GM23248 (cell line): ENCODE results near the gene NAT16. TPM values are rescaled to one million over a fixed set of nuclear protein-coding genes. Genes with fewer than 3 reads are reported as not detected.
"Not testable (repeated sequence)": the region's sequence is repeated elsewhere in the genome, so short reads cannot be mapped to it uniquely, and the experiment has no call there.

Experiments
- DNase-seq: peaks from one replicate; pipeline ENCODE4 v3.0.0-alpha.2; 2015
- H2AFZ ChIP-seq: fragments of 200-600 bp; sonication (generic); 2 replicates; pipeline ENCODE4 v1.6.1; 2016; ENCODE audit warnings: antibody characterized with exemption
- H3F3A ChIP-seq: fragments of 200-600 bp; sonication (generic); 2 replicates; pipeline ENCODE4 v1.6.1; 2016; ENCODE audit warnings: mild to moderate bottlenecking, antibody characterized with exemption, mixed run types; ENCODE audit not compliant: insufficient read depth
- H3K27ac ChIP-seq: fragments of 200-600 bp; sonication (generic); 2 replicates; pipeline ENCODE4 v1.5.1; 2016; ENCODE audit warnings: mild to moderate bottlenecking
- H3K27me3 ChIP-seq: fragments of 200-600 bp; sonication (generic); replicated peaks from 2 replicates; pipeline ENCODE4 v1.6.1; 2016; ENCODE audit warnings: mild to moderate bottlenecking; ENCODE audit not compliant: insufficient read depth
- H3K36me3 ChIP-seq: fragments of 200-600 bp; sonication (generic); 2 replicates; pipeline ENCODE4 v1.6.1; 2016; ENCODE audit warnings: low read depth, mild to moderate bottlenecking
- H3K4me1 ChIP-seq: fragments of 200-600 bp; sonication (generic); 2 replicates; pipeline ENCODE4 v1.6.1; 2016; ENCODE audit warnings: mild to moderate bottlenecking; ENCODE audit not compliant: insufficient read depth
- H3K4me2 ChIP-seq: fragments of 200-600 bp; sonication (generic); one replicate; pipeline ENCODE4 v1.6.1; 2016; ENCODE audit warnings: mild to moderate bottlenecking; ENCODE audit not compliant: unreplicated experiment
- H3K4me3 ChIP-seq: fragments of 200-600 bp; sonication (generic); 2 replicates; pipeline ENCODE4 v1.5.1; 2016; ENCODE audit warnings: mild to moderate bottlenecking
- H3K79me2 ChIP-seq: fragments of 200-600 bp; sonication (generic); 2 replicates; pipeline ENCODE4 v1.6.1; 2016; ENCODE audit warnings: mild to moderate bottlenecking; ENCODE audit not compliant: insufficient read depth
- H3K9ac ChIP-seq: fragments of 200-600 bp; sonication (generic); 2 replicates; pipeline ENCODE4 v1.6.1; 2016; ENCODE audit warnings: mild to moderate bottlenecking
- H3K9me2 ChIP-seq: fragments of 200-600 bp; sonication (generic); 2 replicates; pipeline ENCODE4 v1.6.1; 2016; ENCODE audit warnings: mixed run types, mild to moderate bottlenecking, moderate library complexity; ENCODE audit not compliant: insufficient read depth
- H3K9me3 ChIP-seq: fragments of 200-600 bp; sonication (generic); one replicate; pipeline ENCODE4 v1.6.1; 2017; ENCODE audit warnings: low read depth
- H4K20me1 ChIP-seq: fragments of 200-600 bp; sonication (generic); 2 replicates; pipeline ENCODE4 v1.6.0; 2016; ENCODE audit not compliant: insufficient read depth
- EZH2 ChIP-seq: fragments of 200-600 bp; sonication (generic); IDR thresholded peaks from 2 replicates; pipeline ENCODE4 v1.6.1; 2018; ENCODE audit warnings: antibody characterized with exemption, mild to moderate bottlenecking; ENCODE audit not compliant: insufficient read depth, poor library complexity, severe bottlenecking
- EZH2phosphoT487 ChIP-seq: fragments of 200-600 bp; sonication (generic); IDR thresholded peaks from 2 replicates; pipeline ENCODE4 v1.6.1; 2018; ENCODE audit warnings: antibody characterized with exemption, moderate library complexity, mild to moderate bottlenecking, low read depth; ENCODE audit not compliant: insufficient read depth
- WGBS, 2 experiments: methylation state at CpG; one replicate each; pipeline ENCODE4 v1.1.6; 2015 to 2017; ENCODE audit warnings: low lambda C conversion rate in 2 of 2, low coverage in 1 of 2; ENCODE audit errors: missing lambda C conversion rate in 2 of 2; 5-methylcytosine and 5-hydroxymethylcytosine counted together
- in situ Hi-C: fragments of 300-500 bp; cut with MboI; formaldehyde crosslinking; loops from 2 replicates; pipeline ENCODE4 v1.15.0; 2020
- microRNA-seq: library from miRNA; unstranded; fragments of <30 nt; microRNA quantifications from one replicate; pipeline ENCODE4, GENCODE V29; 2016; ENCODE audit warnings: borderline number of aligned reads
- polyA plus RNA-seq: library from polyadenylated mRNA; unstranded; fragments of >200 nt; fragmentation: Nextera tagmentation; extraction: Ambion mirVana; gene quantifications from 2 replicates; pipeline ENCODE4 v1.2.1, GENCODE V29; 2016
- small RNA-seq: library from RNA; depleted of rRNA; stranded (forward); fragments of <200 nt; gene quantifications from one replicate; pipeline ENCODE3, GENCODE V24; 2014; ENCODE audit warnings: low read depth, low replicate concordance
- total RNA-seq: library from RNA; depleted of rRNA; stranded (reverse); fragments of >200 nt; shearing (Covaris generic); gene quantifications from 2 replicates; pipeline ENCODE4 v1.2.3, GENCODE V29; 2014; rRNA removed

The NAT16 gene
- total and polyA plus RNA-seq, 2 experiments from 2014 or later = not detected

DNA sequence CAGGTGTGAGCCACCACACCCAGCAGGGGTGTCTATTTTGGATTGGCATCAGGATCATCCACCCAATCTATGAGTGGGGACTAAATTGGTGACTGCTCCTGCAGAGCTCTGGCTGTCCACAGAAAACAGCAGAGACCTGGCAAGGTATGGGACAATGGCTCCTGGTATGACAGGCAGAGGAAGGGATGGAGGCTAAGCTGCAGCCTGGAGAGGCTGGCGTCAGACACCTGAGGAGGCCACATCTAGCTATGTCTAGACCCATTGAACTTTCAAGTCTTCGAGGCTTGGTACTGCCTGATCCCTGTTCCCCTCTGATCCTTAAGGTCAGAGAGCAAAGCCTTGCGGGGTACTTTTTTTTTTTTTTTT is 56.4 kb downstream of the NAT16 start:
- H3F3A ChIP-seq = peaks cover 78% of the 10 kb centered on the region
- H3K27me3 ChIP-seq = no peaks in the 10 kb centered on the region
- no peaks in the 10 kb centered on the region for H4K20me1 ChIP-seq
- WGBS, 2 experiments = 96% methylated on average over 3 of the region's 3 CpGs
- no peaks in the 10 kb centered on the region for H3K9me2 ChIP-seq
- H3K36me3 ChIP-seq = peaks cover 14% of the 10 kb centered on the region; the same call in 1 of the 2 replicates
- peak overlapping the region; percentile 98 for H3K27ac ChIP-seq
- no peak overlapping the region for H3K4me2 ChIP-seq
- DNase-seq = no peak
- H3K79me2 ChIP-seq = peaks cover 25% of the 10 kb centered on the region
- no peak overlapping the region for H2AFZ ChIP-seq
- TF ChIP-seq EZH2 (no peak), EZH2phosphoT487 (no peak)
- no peak overlapping the region for H3K4me3 ChIP-seq
- in situ Hi-C loops = no loop called here
- H3K4me1 ChIP-seq = peaks cover 56% of the 10 kb centered on the region
- H3K9me3 ChIP-seq = no peaks in the 10 kb centered on the region
- no peak overlapping the region; the same call in 1 of the 2 replicates for H3K9ac ChIP-seq

DNA sequence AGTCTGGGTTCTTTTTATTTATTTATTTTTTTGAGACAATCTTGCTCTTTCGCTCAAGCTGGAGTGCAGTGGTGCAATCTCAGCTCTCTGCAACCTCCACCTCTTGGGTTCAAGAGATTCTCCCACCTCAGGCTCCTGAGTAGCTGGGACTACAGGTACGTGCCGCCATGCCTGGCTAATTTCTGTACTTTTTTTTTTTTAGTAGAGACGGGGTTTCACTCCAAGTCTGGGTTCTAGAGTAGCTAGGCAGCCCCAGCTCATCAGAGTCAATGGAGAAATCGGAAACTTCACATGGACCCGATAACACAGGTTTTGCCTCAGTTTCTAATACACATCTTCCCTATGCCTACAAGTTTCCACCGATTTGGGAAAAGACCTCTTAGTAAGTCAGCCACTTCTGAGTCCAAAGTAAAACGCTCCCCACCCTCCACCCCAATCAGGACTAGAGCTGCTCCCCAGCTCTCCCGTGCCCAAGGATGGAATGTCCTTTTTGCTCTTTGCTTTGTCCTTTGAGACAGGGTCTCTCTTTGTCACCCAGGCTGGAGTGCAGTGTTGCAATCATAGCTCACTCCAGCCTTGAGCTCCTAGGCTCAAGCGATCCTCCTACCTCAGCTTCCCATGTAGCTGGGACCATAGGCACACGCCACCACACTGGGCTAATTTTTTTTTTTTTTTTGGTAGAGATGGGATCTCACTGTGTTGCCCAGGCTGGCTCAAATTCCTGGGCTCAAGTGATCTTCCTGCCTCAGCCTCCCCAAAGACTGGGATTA is 57.0 kb downstream of the NAT16 start:
- Histone ChIP-seq H3F3A (peaks cover 77% of the 10 kb centered on the region), H2AFZ (no peak overlapping the region), H3K9me2 (no peaks in the 10 kb centered on the region), H3K27ac (peak overlapping the region; percentile 98), H3K4me3 (peak overlapping the region; percentile 68), H3K79me2 (peaks cover 19% of the 10 kb centered on the region), H3K9ac (peak overlapping the region; percentile 81), H3K27me3 (no peaks in the 10 kb centered on the region), H3K4me1 (peaks cover 60% of the 10 kb centered on the region), H4K20me1 (no peaks in the 10 kb centered on the region), H3K36me3 (peaks cover 8% of the 10 kb centered on the region; the same call in 1 of the 2 replicates), H3K4me2 (peak overlapping the region; percentile 77), H3K9me3 (no peaks in the 10 kb centered on the region)
- in situ Hi-C loops = no loop called here
- TF ChIP-seq EZH2phosphoT487 = no peak
- no peak for TF ChIP-seq EZH2
- 97 to 98% methylated on average over 11 of the region's 11 CpGs for WGBS, 2 experiments
- DNase-seq = no peak

- in situ Hi-C loops = no loop called here
- DNase-seq = peak; percentile 98
- 19 to 31% methylated on average over 13 to 17 of the region's 17 CpGs for WGBS, 2 experiments
- peak overlapping the region; percentile 77 for H3K4me2 ChIP-seq
- peaks cover 66% of the 10 kb centered on the region for H3K4me1 ChIP-seq
- H3K79me2 ChIP-seq = peaks cover 11% of the 10 kb centered on the region
- no peaks in the 10 kb centered on the region for H3K9me2 ChIP-seq
- 0 out of 2 replicates have a peak, but pooled peaks cover 1% of the 10 kb centered on the region for H3K36me3 ChIP-seq
- TF ChIP-seq EZH2 = no peak
- TF ChIP-seq EZH2phosphoT487 = no peak
- H2AFZ ChIP-seq = peak overlapping the region; percentile 25; the same call in 1 of the 2 replicates
- H3K27me3 ChIP-seq = no peaks in the 10 kb centered on the region
- H4K20me1 ChIP-seq = no peaks in the 10 kb centered on the region
- H3K9me3 ChIP-seq = no peaks in the 10 kb centered on the region
- H3K27ac ChIP-seq = peak overlapping the region; percentile 98
- peaks cover 75% of the 10 kb centered on the region for H3F3A ChIP-seq
- peak overlapping the region; percentile 81 for H3K9ac ChIP-seq
- peak overlapping the region; percentile 68 for H3K4me3 ChIP-seq
Measured at GRCh38 chr7:101121991-101122932, 57.8 kb downstream of the NAT16 start.

DNA sequence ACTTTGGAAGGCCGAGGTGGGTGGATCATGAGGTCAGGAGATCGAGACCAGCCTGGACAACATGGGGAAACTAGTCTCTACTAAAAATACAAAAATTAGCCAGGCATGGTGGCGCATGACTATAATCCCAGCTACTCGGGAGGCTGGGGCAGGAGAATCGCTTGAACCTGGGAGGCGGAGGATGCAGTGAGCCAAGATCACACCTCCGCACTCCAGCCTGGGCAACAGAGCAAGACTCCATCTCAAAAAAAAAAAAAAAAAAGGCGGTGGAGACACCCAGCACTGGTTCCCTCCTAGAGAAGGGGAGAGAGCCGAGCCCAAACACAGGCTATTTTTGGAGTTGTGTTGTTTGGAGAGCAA is 58.5 kb downstream of the NAT16 start:
- H3K36me3 ChIP-seq, H2AFZ ChIP-seq, in situ Hi-C loops, H3K9me2 ChIP-seq, H3K79me2 ChIP-seq, H4K20me1 ChIP-seq, H3K9me3 ChIP-seq, H3K27me3 ChIP-seq, DNase-seq: not testable (repeated sequence)
- peak overlapping the region; percentile 77 for H3K4me2 ChIP-seq
- peak overlapping the region; percentile 81 for H3K9ac ChIP-seq
- peak overlapping the region; percentile 68; the same call in 1 of the 2 replicates for H3K4me3 ChIP-seq
- 25 to 26% methylated on average over 9 of the region's 9 CpGs for WGBS, 2 experiments
- H3K4me1 ChIP-seq = peaks cover 71% of the 10 kb centered on the region
- H3F3A ChIP-seq = peaks cover 73% of the 10 kb centered on the region
- H3K27ac ChIP-seq = peak overlapping the region; percentile 98

Small RNA genes within 50 kb of the gene (microRNA-seq; reads per million reads assigned to microRNA genes)
- not detected for gene MIR4653

Small RNA genes within 50 kb of the gene (small RNA-seq; reads per million reads assigned to genes)
- not detected for gene MIR4653

Other genes starting within 250 kb of the NAT16 start
- not detected in 2 replicates for gene MUC3A, start 230.8 kb downstream of the NAT16 start, total RNA-seq
- gene MUC3A, start 230.8 kb downstream of the NAT16 start, polyA plus RNA-seq = not detected in 2 replicates
- gene MUC12, start 210.7 kb downstream of the NAT16 start, total RNA-seq = 0.54 and 1.5 TPM in 2 replicates
- gene MUC12, start 210.7 kb downstream of the NAT16 start, polyA plus RNA-seq = 1.0 and 1.3 TPM in 2 replicates
- not detected in 2 replicates for gene MUC17, start 160.2 kb downstream of the NAT16 start, total RNA-seq
- not detected in 2 replicates for gene MUC17, start 160.2 kb downstream of the NAT16 start, polyA plus RNA-seq
- gene TRIM56, start 94.8 kb downstream of the NAT16 start, total RNA-seq = 10.3 and 11.0 TPM in 2 replicates
- gene TRIM56, start 94.8 kb downstream of the NAT16 start, polyA plus RNA-seq = 8.8 and 9.2 TPM in 2 replicates
- gene SERPINE1, start 53.2 kb downstream of the NAT16 start, total RNA-seq = 1,900 and 2,000 TPM in 2 replicates
- gene SERPINE1, start 53.2 kb downstream of the NAT16 start, polyA plus RNA-seq = 1,537 and 1,563 TPM in 2 replicates
- gene AP1S1, start 25.8 kb downstream of the NAT16 start, total RNA-seq = 198 and 236 TPM in 2 replicates
- gene AP1S1, start 25.8 kb downstream of the NAT16 start, polyA plus RNA-seq = 37.4 and 38.2 TPM in 2 replicates
- gene VGF, start 14.7 kb downstream of the NAT16 start, total RNA-seq = 0.89 TPM in 1 of 2 replicates, not detected in the other
- 0.11 TPM in 1 of 2 replicates, not detected in the other for gene VGF, start 14.7 kb downstream of the NAT16 start, polyA plus RNA-seq
- gene MOGAT3, start 20.7 kb upstream of the NAT16 start, total RNA-seq = not detected in 2 replicates
- gene MOGAT3, start 20.7 kb upstream of the NAT16 start, polyA plus RNA-seq = not detected in 2 replicates
- 126 and 149 TPM in 2 replicates for gene PLOD3, start 37.3 kb upstream of the NAT16 start, total RNA-seq
- 189 and 190 TPM in 2 replicates for gene PLOD3, start 37.3 kb upstream of the NAT16 start, polyA plus RNA-seq
- 98.0 and 102 TPM in 2 replicates for gene ZNHIT1, start 37.9 kb upstream of the NAT16 start, total RNA-seq
- gene ZNHIT1, start 37.9 kb upstream of the NAT16 start, polyA plus RNA-seq = 119 and 129 TPM in 2 replicates
- 2.9 and 5.0 TPM in 2 replicates for gene CLDN15, start 57.5 kb upstream of the NAT16 start, total RNA-seq
- 0.81 and 1.4 TPM in 2 replicates for gene CLDN15, start 57.5 kb upstream of the NAT16 start, polyA plus RNA-seq
- gene FIS1, start 64.8 kb upstream of the NAT16 start, total RNA-seq = 169 and 193 TPM in 2 replicates
- gene FIS1, start 64.8 kb upstream of the NAT16 start, polyA plus RNA-seq = 235 and 237 TPM in 2 replicates
- gene IFT22, start 141.5 kb upstream of the NAT16 start, total RNA-seq = 40.1 and 51.9 TPM in 2 replicates
- gene IFT22, start 141.5 kb upstream of the NAT16 start, polyA plus RNA-seq = 52.1 and 59.8 TPM in 2 replicates
- 1.6 TPM in 1 of 2 replicates, not detected in the other for gene COL26A1, start 182.6 kb upstream of the NAT16 start, total RNA-seq
- gene COL26A1, start 182.6 kb upstream of the NAT16 start, polyA plus RNA-seq = not detected in 2 replicates